HG03439 (cell line): ENCODE results near the gene CFAP20DC.
"Not testable (repeated sequence)": the region's sequence is repeated elsewhere in the genome, so short reads cannot be mapped to it uniquely, and the experiment has no call there.

ENCODE experiments used
- ATAC-seq: cut with Tn5 transposase; IDR thresholded peaks from one replicate; pipeline ENCODE4 v1.9.1; 2021; ENCODE audit warnings: mild to moderate bottlenecking, moderate library complexity; ENCODE audit not compliant: unreplicated experiment

CFAP20DC gene

GRCh38 chr3:59049671-59050331 is at the start of gene CFAP20DC:
Gene CFAP20DC, minus strand, starts transcription at chr3:59050025. Its CDS starts 394 bp downstream, at chr3:59049631.
- ATAC-seq, result peak; percentile 99

- not testable (repeated sequence) for ATAC-seq
These were observed 48.7 kb upstream of the CFAP20DC start for GRCh38 chr3:59098516-59098915.

GRCh38 chr3:59094446-59094845 is 44.6 kb upstream of the CFAP20DC start:
- no peak for ATAC-seq

- ATAC-seq, result no peak
These were observed 43.7 kb upstream of the CFAP20DC start for GRCh38 chr3:59093521-59093920.

- no peak for ATAC-seq
These were observed 38.9 kb upstream of the CFAP20DC start for GRCh38 chr3:59088761-59089160.

GRCh38 chr3:59085976-59086375 is 36.2 kb upstream of the CFAP20DC start:
- no peak for ATAC-seq

- ATAC-seq, result no peak
These were observed 34.8 kb upstream of the CFAP20DC start for GRCh38 chr3:59084583-59084982.

GRCh38 chr3:59082106-59082505 is 32.3 kb upstream of the CFAP20DC start:
- ATAC-seq, result no peak

GRCh38 chr3:59081071-59081470 is 31.2 kb upstream of the CFAP20DC start:
- ATAC-seq, result no peak

GRCh38 chr3:59079962-59080361 is 30.1 kb upstream of the CFAP20DC start:
- no peak for ATAC-seq

GRCh38 chr3:59074764-59075163 is 24.9 kb upstream of the CFAP20DC start:
- no peak for ATAC-seq

- ATAC-seq, result no peak
These were observed 22.9 kb upstream of the CFAP20DC start for GRCh38 chr3:59072681-59073080.

- no peak for ATAC-seq
These were observed 20.0 kb upstream of the CFAP20DC start for GRCh38 chr3:59069838-59070237.

GRCh38 chr3:59065240-59065639 is 15.4 kb upstream of the CFAP20DC start:
- no peak for ATAC-seq

- no peak for ATAC-seq
These were observed 14.9 kb upstream of the CFAP20DC start for GRCh38 chr3:59064728-59065127.

- no peak for ATAC-seq
These were observed 14.5 kb upstream of the CFAP20DC start for GRCh38 chr3:59064276-59064675.

- no peak for ATAC-seq
These were observed 6.9 kb upstream of the CFAP20DC start for GRCh38 chr3:59056706-59057105.

- no peak for ATAC-seq
These were observed 3.1 kb upstream of the CFAP20DC start for GRCh38 chr3:59052803-59053411.

GRCh38 chr3:59050811-59051414 is 1.1 kb upstream of the CFAP20DC start:
- ATAC-seq, result not testable (repeated sequence)

GRCh38 chr3:59046839-59047238 is 3.0 kb downstream of the CFAP20DC start:
- ATAC-seq, result no peak

GRCh38 chr3:59043391-59043790 is 6.4 kb downstream of the CFAP20DC start:
- no peak for ATAC-seq

- ATAC-seq, result no peak
These were observed 8.9 kb downstream of the CFAP20DC start for GRCh38 chr3:59040902-59041301.
